Measurements from ENCODE around the gene VGLL1. TPM values are rescaled to one million over a fixed set of nuclear protein-coding genes. Genes with fewer than 3 reads are reported as not detected.

VGLL1 gene, protein sequence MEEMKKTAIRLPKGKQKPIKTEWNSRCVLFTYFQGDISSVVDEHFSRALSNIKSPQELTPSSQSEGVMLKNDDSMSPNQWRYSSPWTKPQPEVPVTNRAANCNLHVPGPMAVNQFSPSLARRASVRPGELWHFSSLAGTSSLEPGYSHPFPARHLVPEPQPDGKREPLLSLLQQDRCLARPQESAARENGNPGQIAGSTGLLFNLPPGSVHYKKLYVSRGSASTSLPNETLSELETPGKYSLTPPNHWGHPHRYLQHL
- not detected in 2 replicates for total RNA-seq

DNA sequence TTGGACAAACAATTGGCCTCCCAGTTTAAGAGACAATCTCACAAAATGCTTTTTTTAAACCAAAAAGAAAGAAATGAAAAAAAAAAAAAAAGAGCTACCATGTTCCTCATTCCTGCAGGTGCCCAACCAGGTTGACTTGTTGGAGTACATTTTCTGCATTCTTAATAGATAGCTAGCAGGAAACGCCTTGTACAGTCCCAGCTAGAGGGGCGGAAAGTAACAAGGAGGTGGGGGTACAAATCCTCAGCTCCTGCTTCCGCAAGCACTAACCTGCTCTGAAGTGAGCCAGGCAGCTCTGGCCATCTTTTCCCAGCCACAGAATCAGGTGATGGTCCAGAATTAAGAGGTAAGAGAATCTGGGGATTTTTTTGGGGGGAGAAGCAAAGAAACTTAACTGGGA, at the start of gene VGLL1:
Gene VGLL1, plus strand, starts transcription at position 265 of the 400 bp plus-strand sequence. CDS start 3,806 bp downstream, outside the sequence.
- ATAC-seq (ENCODE audit: low read depth) (no peak), DNase-seq (no peak)
- ChIA-PET POLR2A (no interaction called here), CTCF (no interaction called here)
- Mint-ChIP-seq H3K4me3 (no peak within 1 kb of the TSS), H3K36me3 (ENCODE audit: low read depth) (no peaks in the 10 kb centered on the region), H3K4me1 (no peaks in the 10 kb centered on the region), H3K9me3 (no peaks in the 10 kb centered on the region), H3K27ac (no peak within 1 kb of the TSS), H3K27me3 (peaks cover 4% of the 10 kb centered on the region)
- TF ChIP-seq, protein P1, sequence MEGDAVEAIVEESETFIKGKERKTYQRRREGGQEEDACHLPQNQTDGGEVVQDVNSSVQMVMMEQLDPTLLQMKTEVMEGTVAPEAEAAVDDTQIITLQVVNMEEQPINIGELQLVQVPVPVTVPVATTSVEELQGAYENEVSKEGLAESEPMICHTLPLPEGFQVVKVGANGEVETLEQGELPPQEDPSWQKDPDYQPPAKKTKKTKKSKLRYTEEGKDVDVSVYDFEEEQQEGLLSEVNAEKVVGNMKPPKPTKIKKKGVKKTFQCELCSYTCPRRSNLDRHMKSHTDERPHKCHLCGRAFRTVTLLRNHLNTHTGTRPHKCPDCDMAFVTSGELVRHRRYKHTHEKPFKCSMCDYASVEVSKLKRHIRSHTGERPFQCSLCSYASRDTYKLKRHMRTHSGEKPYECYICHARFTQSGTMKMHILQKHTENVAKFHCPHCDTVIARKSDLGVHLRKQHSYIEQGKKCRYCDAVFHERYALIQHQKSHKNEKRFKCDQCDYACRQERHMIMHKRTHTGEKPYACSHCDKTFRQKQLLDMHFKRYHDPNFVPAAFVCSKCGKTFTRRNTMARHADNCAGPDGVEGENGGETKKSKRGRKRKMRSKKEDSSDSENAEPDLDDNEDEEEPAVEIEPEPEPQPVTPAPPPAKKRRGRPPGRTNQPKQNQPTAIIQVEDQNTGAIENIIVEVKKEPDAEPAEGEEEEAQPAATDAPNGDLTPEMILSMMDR (IDR thresholded peaks at IDR 0.05) = no peak
- intact Hi-C loops (cut with micrococcal nuclease) = no loop called here

DNA sequence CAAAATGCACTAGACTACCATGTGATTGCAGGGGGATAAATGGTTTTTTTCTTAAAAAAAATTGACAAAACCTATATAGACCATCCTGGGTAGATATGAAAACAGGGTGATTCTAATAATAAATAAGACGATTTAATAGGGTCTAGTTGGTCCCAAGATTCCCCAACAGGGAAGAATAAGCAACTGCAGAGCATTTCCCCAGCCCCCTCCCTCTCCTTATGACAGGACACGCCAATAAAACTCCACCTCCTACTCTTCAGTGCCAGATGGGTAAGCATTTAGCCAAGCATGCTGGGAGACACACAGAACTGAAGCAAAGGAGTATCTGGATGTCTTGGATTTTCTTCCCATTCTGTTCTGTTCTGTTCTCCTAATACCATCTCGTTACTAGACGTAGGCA, 44.4 kb upstream of the VGLL1 start, which contains the start of gene BRS3:
Gene BRS3, plus strand, starts transcription at position 301 of the 400 bp plus-strand sequence. CDS start 168 bp downstream, outside the sequence.
- peaks cover 2% of the 10 kb centered on the region for H3K4me1 Mint-ChIP-seq
- intact Hi-C loops (cut with micrococcal nuclease) = no loop called here
- H3K27ac Mint-ChIP-seq = no peak within 1 kb of the TSS
- no peaks in the 10 kb centered on the region for H3K36me3 Mint-ChIP-seq (ENCODE audit: low read depth)
- no peaks in the 10 kb centered on the region for H3K9me3 Mint-ChIP-seq
- ATAC-seq (ENCODE audit: low read depth) (no peak), DNase-seq (no peak)
- TF ChIP-seq, protein P1 (IDR thresholded peaks at IDR 0.05) = no peak
- H3K4me3 Mint-ChIP-seq = no peak within 1 kb of the TSS
- peaks cover 19% of the 10 kb centered on the region for H3K27me3 Mint-ChIP-seq
- ChIA-PET POLR2A (no interaction called here), CTCF (no interaction called here)

DNA sequence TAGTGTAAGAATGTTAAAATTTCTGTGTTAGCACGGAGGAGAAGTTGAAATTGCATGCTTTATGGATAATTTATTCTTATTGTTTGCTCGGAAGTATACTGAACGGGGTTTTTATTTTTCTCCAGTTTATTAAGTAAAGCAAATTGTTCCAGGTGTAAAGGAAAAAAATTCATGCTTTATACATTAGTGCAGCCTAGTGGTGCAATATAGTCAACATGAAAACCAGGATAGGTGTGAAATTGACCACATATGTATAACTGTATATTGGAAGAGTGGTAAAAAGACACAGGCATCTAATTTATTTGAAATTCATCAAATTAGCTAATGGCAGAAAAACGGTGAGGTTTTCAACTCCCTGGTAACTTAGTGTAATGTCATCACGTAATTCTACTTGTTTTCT, 43.3 kb upstream of the VGLL1 start:
- Mint-ChIP-seq H3K27ac (no peak overlapping the region), H3K4me3 (no peak overlapping the region), H3K27me3 (peaks cover 16% of the 10 kb centered on the region), H3K9me3 (no peaks in the 10 kb centered on the region), H3K36me3 (ENCODE audit: low read depth) (no peaks in the 10 kb centered on the region), H3K4me1 (peaks cover 2% of the 10 kb centered on the region)
- ChIA-PET CTCF (no interaction called here), POLR2A (no interaction called here)
- no peak for DNase-seq
- ATAC-seq (ENCODE audit: low read depth) = no peak
- TF ChIP-seq, protein P1 (IDR thresholded peaks at IDR 0.05) = no peak
- intact Hi-C loops (cut with micrococcal nuclease) = no loop called here

DNA sequence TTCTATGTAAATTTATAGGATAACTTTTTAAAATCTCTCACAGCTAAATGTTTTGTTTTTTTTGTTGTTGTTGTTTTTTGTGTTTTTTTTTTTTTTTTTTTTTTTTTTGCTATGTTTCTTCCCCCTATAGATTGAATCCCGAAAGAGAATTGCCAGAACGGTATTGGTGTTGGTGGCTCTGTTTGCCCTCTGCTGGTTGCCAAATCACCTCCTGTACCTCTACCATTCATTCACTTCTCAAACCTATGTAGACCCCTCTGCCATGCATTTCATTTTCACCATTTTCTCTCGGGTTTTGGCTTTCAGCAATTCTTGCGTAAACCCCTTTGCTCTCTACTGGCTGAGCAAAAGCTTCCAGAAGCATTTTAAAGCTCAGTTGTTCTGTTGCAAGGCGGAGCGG, 40.2 kb upstream of the VGLL1 start:
- DNase-seq (no peak), ATAC-seq (ENCODE audit: low read depth) (no peak)
- Mint-ChIP-seq H3K9me3 (no peaks in the 10 kb centered on the region), H3K4me3 (no peak overlapping the region), H3K27me3 (peaks cover 8% of the 10 kb centered on the region), H3K36me3 (ENCODE audit: low read depth) (no peaks in the 10 kb centered on the region), H3K27ac (no peak overlapping the region), H3K4me1 (peaks cover 10% of the 10 kb centered on the region)
- POLR2A ChIA-PET = interaction anchor here (0.7 kb wide), 2 partner anchors 466 to 1591 kb away, joined by 5 to 7 read pairs; no protein-coding TSS in a partner anchor
- CTCF ChIA-PET = no interaction called here
- TF ChIP-seq, protein P1 (IDR thresholded peaks at IDR 0.05) = no peak
- intact Hi-C loops (cut with micrococcal nuclease) = no loop called here

DNA sequence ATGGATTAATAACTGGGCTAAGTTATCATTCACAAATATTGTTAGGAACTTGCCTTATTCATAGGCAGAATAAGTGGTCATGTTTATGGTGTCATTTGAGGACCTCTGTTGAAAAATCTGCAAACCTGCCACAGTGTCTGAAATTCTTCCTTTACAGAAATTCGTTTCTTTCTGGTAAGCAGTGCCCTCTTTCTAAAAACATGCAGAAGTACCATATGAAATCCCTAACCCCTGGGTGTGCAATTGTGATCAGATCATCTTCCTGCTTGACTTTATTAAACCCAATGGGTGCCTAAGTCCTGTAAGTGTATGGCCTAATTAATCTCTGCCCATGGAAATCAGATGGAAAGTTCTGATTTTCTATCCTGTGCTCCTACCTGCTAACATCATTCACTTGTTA, 39.0 kb upstream of the VGLL1 start:
- ChIA-PET POLR2A (no interaction called here), CTCF (no interaction called here)
- no peak for ATAC-seq (ENCODE audit: low read depth)
- TF ChIP-seq, protein P1 (IDR thresholded peaks at IDR 0.05) = no peak
- intact Hi-C loops (cut with micrococcal nuclease) = no loop called here
- Mint-ChIP-seq H3K27ac (no peak overlapping the region), H3K4me1 (peaks cover 13% of the 10 kb centered on the region), H3K9me3 (no peaks in the 10 kb centered on the region), H3K36me3 (ENCODE audit: low read depth) (peaks cover 3% of the 10 kb centered on the region), H3K27me3 (peaks cover 8% of the 10 kb centered on the region), H3K4me3 (no peak overlapping the region)
- no peak for DNase-seq
